Panc1 (cell line): ENCODE measurements around the gene GPM6B.

Experiments used
- POLR2AphosphoS5 ChIP-seq: IDR thresholded peaks from 2 replicates; pipeline ENCODE4 v1.6.1; 2012; ENCODE audit warnings: mild to moderate bottlenecking, low read depth, low read length, moderate library complexity
- SIN3A ChIP-seq: IDR thresholded peaks from 2 replicates; pipeline ENCODE4 v1.6.1; 2012; ENCODE audit warnings: low read depth, mild to moderate bottlenecking, low read length, moderate library complexity, borderline replicate concordance; ENCODE audit not compliant: insufficient read depth
- TCF7L2 ChIP-seq: IDR thresholded peaks from 2 replicates; pipeline ENCODE4 v1.6.1; 2011; ENCODE audit warnings: mild to moderate bottlenecking, low read depth, low read length, inconsistent platforms
- TF ChIP-seq, protein P1 (sequence below): fragments of 450-650 bp; IDR thresholded peaks from 2 replicates; pipeline ENCODE4 v1.5.1; 2017; ENCODE audit warnings: mild to moderate bottlenecking

DNA sequence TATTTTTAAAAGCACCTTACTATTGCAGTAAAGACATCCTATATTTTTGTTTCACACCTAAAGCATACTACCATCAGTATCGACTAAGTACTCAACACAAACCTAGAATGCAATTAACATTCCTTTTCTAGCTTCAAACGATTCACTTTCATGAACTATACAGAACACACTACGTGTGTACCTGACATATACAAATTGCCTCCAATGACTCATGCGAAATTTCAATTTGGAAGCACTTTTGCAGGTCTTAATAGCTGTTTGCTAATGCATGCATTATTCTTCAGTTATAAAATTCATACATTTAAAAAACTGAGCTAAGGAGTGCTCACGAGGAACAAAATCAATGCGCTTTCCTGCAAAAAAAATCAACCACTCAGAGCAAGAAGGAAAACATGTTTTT, 19.7 kb upstream of the GPM6B start:
- TF ChIP-seq, protein P1, sequence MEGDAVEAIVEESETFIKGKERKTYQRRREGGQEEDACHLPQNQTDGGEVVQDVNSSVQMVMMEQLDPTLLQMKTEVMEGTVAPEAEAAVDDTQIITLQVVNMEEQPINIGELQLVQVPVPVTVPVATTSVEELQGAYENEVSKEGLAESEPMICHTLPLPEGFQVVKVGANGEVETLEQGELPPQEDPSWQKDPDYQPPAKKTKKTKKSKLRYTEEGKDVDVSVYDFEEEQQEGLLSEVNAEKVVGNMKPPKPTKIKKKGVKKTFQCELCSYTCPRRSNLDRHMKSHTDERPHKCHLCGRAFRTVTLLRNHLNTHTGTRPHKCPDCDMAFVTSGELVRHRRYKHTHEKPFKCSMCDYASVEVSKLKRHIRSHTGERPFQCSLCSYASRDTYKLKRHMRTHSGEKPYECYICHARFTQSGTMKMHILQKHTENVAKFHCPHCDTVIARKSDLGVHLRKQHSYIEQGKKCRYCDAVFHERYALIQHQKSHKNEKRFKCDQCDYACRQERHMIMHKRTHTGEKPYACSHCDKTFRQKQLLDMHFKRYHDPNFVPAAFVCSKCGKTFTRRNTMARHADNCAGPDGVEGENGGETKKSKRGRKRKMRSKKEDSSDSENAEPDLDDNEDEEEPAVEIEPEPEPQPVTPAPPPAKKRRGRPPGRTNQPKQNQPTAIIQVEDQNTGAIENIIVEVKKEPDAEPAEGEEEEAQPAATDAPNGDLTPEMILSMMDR = no peak
- TF ChIP-seq SIN3A (no peak), POLR2AphosphoS5 (no peak), TCF7L2 (no peak)
